ENCODE results near the gene CCDC194.

DNA sequence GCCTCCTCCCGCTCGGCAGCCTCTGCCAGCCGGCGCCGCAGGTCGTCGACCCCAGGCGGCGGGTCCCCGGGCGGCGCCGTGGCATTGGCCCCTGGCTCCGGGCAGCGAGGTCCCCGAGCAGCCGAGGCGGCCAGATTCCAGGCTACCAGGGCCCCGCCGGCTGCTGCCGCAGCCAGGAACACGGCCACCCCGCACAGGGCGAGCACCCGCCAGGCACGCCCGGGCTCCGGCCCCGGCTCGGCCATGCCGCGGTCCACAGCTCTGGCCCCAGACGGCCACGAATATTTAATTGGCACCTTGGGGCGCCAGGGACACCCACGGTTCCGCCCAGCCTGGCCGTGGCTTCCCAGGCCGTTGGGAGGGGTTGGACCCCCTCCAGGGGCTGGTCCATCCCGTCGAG, at the start of gene CCDC194:
- TF ChIP-seq, protein P1, sequence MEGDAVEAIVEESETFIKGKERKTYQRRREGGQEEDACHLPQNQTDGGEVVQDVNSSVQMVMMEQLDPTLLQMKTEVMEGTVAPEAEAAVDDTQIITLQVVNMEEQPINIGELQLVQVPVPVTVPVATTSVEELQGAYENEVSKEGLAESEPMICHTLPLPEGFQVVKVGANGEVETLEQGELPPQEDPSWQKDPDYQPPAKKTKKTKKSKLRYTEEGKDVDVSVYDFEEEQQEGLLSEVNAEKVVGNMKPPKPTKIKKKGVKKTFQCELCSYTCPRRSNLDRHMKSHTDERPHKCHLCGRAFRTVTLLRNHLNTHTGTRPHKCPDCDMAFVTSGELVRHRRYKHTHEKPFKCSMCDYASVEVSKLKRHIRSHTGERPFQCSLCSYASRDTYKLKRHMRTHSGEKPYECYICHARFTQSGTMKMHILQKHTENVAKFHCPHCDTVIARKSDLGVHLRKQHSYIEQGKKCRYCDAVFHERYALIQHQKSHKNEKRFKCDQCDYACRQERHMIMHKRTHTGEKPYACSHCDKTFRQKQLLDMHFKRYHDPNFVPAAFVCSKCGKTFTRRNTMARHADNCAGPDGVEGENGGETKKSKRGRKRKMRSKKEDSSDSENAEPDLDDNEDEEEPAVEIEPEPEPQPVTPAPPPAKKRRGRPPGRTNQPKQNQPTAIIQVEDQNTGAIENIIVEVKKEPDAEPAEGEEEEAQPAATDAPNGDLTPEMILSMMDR (IDR thresholded peaks at IDR 0.05; ENCODE audit: low read depth, low read length, missing input control), result no peak
- TF ChIP-seq SP1 (IDR thresholded peaks at IDR 0.05), result no peak
- TF ChIP-seq, protein P2, sequence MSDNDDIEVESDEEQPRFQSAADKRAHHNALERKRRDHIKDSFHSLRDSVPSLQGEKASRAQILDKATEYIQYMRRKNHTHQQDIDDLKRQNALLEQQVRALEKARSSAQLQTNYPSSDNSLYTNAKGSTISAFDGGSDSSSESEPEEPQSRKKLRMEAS (IDR thresholded peaks at IDR 0.05), result no peak
- TF ChIP-seq, protein P3, sequence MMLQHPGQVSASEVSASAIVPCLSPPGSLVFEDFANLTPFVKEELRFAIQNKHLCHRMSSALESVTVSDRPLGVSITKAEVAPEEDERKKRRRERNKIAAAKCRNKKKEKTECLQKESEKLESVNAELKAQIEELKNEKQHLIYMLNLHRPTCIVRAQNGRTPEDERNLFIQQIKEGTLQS (IDR thresholded peaks at IDR 0.05), result no peak
